HepG2 (cell line): ENCODE results near the gene SGPL1. TPM values are rescaled to one million over a fixed set of nuclear protein-coding genes. Genes with fewer than 3 reads are reported as not detected.

ENCODE experiments used
- ATAC-seq: fragments of 200-7000 bp; cut with Tn5 transposase; 3 replicates; pipeline ENCODE4 v1.9.1; 2020; ENCODE audit warnings: mild to moderate bottlenecking, moderate library complexity
- BruUV-seq: library from RNA; stranded (reverse); fragments of 400-500 nt; replicated peaks from 2 replicates; lab custom pipeline; 2021; lab: Mats Ljungman, UMichigan
- CTCF ChIA-PET: fragments of 300-600 bp; formaldehyde crosslinking; extraction: SDS; loops from one replicate; lab custom pipeline; 2021; ENCODE audit warnings: low total read pairs, inconsistent platforms, low intra/inter-chr PET ratio; lab: Yijun Ruan, JAX
- POLR2A ChIA-PET: fragments of 350-600 bp; sonication (Branson Sonifier 250); formaldehyde crosslinking; loops from one replicate; lab custom pipeline; 2020; ENCODE audit warnings: antibody characterized with exemption, inconsistent platforms; lab: Yijun Ruan, JAX
- DNase-seq: peaks from one replicate; pipeline ENCODE4 v3.0.0-alpha.2; 2015; ENCODE audit warnings: low spot score
- FAIRE-seq: peaks from 3 replicates; lab custom pipeline; 2011; peaks lifted over from hg19 to GRCh38; lab: Jason Lieb, UNC
- H2AFZ ChIP-seq: one replicate; pipeline ENCODE4 v1.6.1; 2011; ENCODE audit warnings: low read length, inconsistent platforms
- H3K27ac ChIP-seq: fragments of 300-600 bp; 3 replicates; pipeline ENCODE4 v1.8.0; 2011; ENCODE audit warnings: mixed run types, mild to moderate bottlenecking, mixed read lengths, low read length, inconsistent platforms; ENCODE audit not compliant: insufficient read depth; ENCODE audit errors: extremely low read length
- H3K27me3 ChIP-seq, 2 experiments: fragments of 200-600 bp in 1 of 2; 2 replicates in 1 of 2; 3 replicates in 1 of 2; pipeline versions ENCODE4 v1.6.0 to v1.8.0; 2011; ENCODE audit warnings: low read length in 2 of 2, mild to moderate bottlenecking in 2 of 2, moderate library complexity in 2 of 2, inconsistent platforms in 1 of 2; ENCODE audit not compliant: insufficient read depth in 2 of 2, control insufficient read depth in 1 of 2
- H3K36me3 ChIP-seq, 2 experiments: fragments of 200-600 bp in 1 of 2; replicated peaks in 1 of 2; 2 replicates in 1 of 2; 3 replicates in 1 of 2; pipeline versions ENCODE4 v1.5.1 to v1.8.0; 2011; ENCODE audit warnings: low read length in 2 of 2, inconsistent platforms in 1 of 2; ENCODE audit not compliant: insufficient read depth in 2 of 2, control insufficient read depth in 1 of 2
- H3K4me1 ChIP-seq: 2 replicates; pipeline ENCODE4 v1.5.1; 2012; ENCODE audit warnings: low read length, inconsistent platforms; ENCODE audit not compliant: insufficient read depth
- H3K4me2 ChIP-seq: 2 replicates; pipeline ENCODE4 v1.6.0; 2011; ENCODE audit warnings: low read depth, low read length, inconsistent platforms
- H3K4me3 ChIP-seq, 3 experiments: fragments of 200-600 bp in 1 of 3; sonication (generic), shearing (Covaris generic) in 1 of 3; replicated peaks in 1 of 3; 2 replicates each; pipeline ENCODE4 v1.5.1; 2011 to 2016; ENCODE audit warnings: low read length in 3 of 3, inconsistent platforms in 2 of 3, low read depth in 2 of 3, mild to moderate bottlenecking in 2 of 3, control low read depth in 1 of 3, mixed read lengths in 1 of 3; ENCODE audit not compliant: insufficient read depth in 1 of 3
- H3K79me2 ChIP-seq: one replicate; pipeline ENCODE4 v1.6.1; 2011; ENCODE audit warnings: low read length, inconsistent platforms; ENCODE audit not compliant: insufficient read depth
- H3K9ac ChIP-seq: 2 replicates; pipeline ENCODE4 v1.6.0; 2011; ENCODE audit warnings: mild to moderate bottlenecking, low read depth, low read length, inconsistent platforms; ENCODE audit not compliant: insufficient read depth
- H3K9me3 ChIP-seq: 2 replicates; pipeline ENCODE4 v1.5.1; 2012; ENCODE audit warnings: mild to moderate bottlenecking, low read length
- H4K20me1 ChIP-seq: 2 replicates; pipeline ENCODE4 v1.6.0; 2011; ENCODE audit warnings: inconsistent platforms, mild to moderate bottlenecking, low read length, moderate library complexity; ENCODE audit not compliant: insufficient read depth
- ETV6 ChIP-seq: sonication (generic); formaldehyde crosslinking; conservative IDR thresholded peaks from 2 replicates; pipeline ENCODE4 v1.4.0; 2020; ENCODE audit warnings: missing genetic modification reagents
- MAFF ChIP-seq: IDR thresholded peaks from 2 replicates; pipeline ENCODE4 v1.6.1; 2011; ENCODE audit warnings: low read depth, low read length, improper control_type of control experiment
- MAFK ChIP-seq, 2 experiments: IDR thresholded peaks in 1 of 2; conservative IDR thresholded peaks in 1 of 2; 2 replicates each; pipeline ENCODE4 v1.6.1; 2011; ENCODE audit warnings: improper control_type of control experiment in 2 of 2, low read length in 2 of 2
- NCOR1 ChIP-seq: fragments of 200-600 bp; sonication (generic); IDR thresholded peaks from 2 replicates; pipeline ENCODE4 v1.7.0; 2017; ENCODE audit warnings: antibody characterized with exemption, low read length, borderline replicate concordance
- SIX1 ChIP-seq: sonication (generic); formaldehyde crosslinking; IDR thresholded peaks from 2 replicates; pipeline ENCODE4 v1.4.0; 2020; ENCODE audit warnings: missing genetic modification reagents, borderline replicate concordance
- SKIL ChIP-seq: sonication (generic); formaldehyde crosslinking; IDR thresholded peaks from 2 replicates; pipeline ENCODE4 v1.8.0; 2022; ENCODE audit warnings: missing genetic modification reagents, mild to moderate bottlenecking, moderate library complexity, borderline replicate concordance
- SRY ChIP-seq: sonication (generic); formaldehyde crosslinking; IDR thresholded peaks from 2 replicates; pipeline ENCODE4 v1.8.0; 2022; ENCODE audit warnings: mild to moderate bottlenecking, missing genetic modification reagents
- TGIF2 ChIP-seq: IDR thresholded peaks from 2 replicates; pipeline ENCODE4 v1.6.1; 2016; ENCODE audit warnings: control low read depth, missing compliant biosample characterization
- TP53 ChIP-seq: sonication (generic); formaldehyde crosslinking; conservative IDR thresholded peaks from 2 replicates; pipeline ENCODE4 v1.4.0; 2020; ENCODE audit warnings: missing genetic modification reagents
- ZMYM2 ChIP-seq: sonication (generic); formaldehyde crosslinking; IDR thresholded peaks from 2 replicates; pipeline ENCODE4 v1.8.0; 2022; ENCODE audit warnings: mild to moderate bottlenecking, missing genetic modification reagents
- WGBS: methylation state at CpG from one replicate; pipeline ENCODE4 v1.1.6; 2017; ENCODE audit warnings: low lambda C conversion rate; 5-methylcytosine and 5-hydroxymethylcytosine counted together
- in situ Hi-C: cut with HindIII; loops from 2 replicates; pipeline ENCODE4 v1.10.0; 2017; ENCODE audit warnings: low pct_unique_long_range_greater_than_20kb; ENCODE audit not compliant: extremely low pct_ligation_motif_present
- intact Hi-C: fragments of 100-400 bp; cut with micrococcal nuclease; formaldehyde crosslinking; loops from one replicate; pipeline ENCODE4 v1.10.0; 2022; ENCODE audit not compliant: unreplicated experiment
- polyA plus RNA-seq, 8 experiments: library from polyadenylated mRNA; depleted of rRNA in 3 of 8; stranded (reverse) in 7 of 8; unstranded in 1 of 8; fragments of >200 nt; fragmentation: Illumina TruSeq in 4 of 8; extraction: Trizol in 4 of 8; gene quantifications; 2 replicates each; pipeline versions ENCODE4 v1.2.1 to v1.2.3, GENCODE V29; 2011 to 2016; ENCODE audit warnings: low read depth in 4 of 8, missing spikeins in 1 of 8, mixed read lengths in 1 of 8; ENCODE audit not compliant: insufficient read depth in 1 of 8
- total RNA-seq, 5 experiments: library from RNA; depleted of rRNA; stranded (reverse); fragments of >200 nt; fragmentation: Illumina TruSeq; extraction: Trizol; gene quantifications; 2 replicates each; pipeline ENCODE4 v1.2.3, GENCODE V29; 2016; ENCODE audit warnings: low read depth in 1 of 5
- TF ChIP-seq, protein P1 (sequence below): sonication (generic); formaldehyde crosslinking; IDR thresholded peaks from 2 replicates; pipeline ENCODE4 v1.8.0; 2022; ENCODE audit warnings: mild to moderate bottlenecking, missing genetic modification reagents, borderline replicate concordance
- TF ChIP-seq, protein P2 (sequence below): sonication (generic); formaldehyde crosslinking; IDR thresholded peaks from 2 replicates; pipeline ENCODE4 v1.4.0; 2020; ENCODE audit warnings: low read depth, mild to moderate bottlenecking, missing genetic modification reagents

Gene SGPL1
- total and polyA plus RNA-seq, 2 of the 13 experiments (the other 11 are each of a cell fraction or from before 2014, with no cell fraction given) = 17.6 to 25.0 TPM

DNA sequence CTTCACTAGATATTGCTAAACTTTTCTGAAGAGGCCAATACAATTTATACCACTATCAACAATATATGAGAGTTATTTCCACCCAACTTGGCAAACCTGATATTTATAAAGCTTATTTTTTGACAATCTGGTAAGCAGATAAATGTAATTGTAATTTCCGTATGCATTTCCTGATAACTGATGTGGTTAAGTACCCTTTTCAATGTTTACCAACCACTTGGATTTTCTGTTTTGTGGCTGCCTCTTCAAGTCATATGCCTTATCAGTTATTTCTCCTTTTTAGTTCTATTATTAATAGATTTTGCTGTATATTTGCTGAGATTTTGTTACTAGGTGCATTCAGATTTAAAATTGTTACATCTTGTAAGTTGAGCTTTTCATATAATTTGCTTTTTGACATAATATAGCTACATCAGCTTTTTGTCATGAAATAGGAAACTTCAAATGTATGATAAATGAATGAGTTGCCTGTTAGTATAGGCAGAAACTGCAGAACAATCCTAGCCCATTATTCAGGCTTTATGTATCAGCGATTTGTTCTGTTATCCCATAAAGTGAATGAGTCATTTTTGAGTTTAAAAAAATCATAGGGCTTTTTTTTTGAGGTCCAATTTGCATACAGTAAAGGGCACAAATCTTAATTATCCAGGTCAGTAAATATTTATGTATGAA is 11.5 kb downstream of the SGPL1 start:
- intact Hi-C loops (no loop called here), in situ Hi-C loops (no loop called here)
- Histone ChIP-seq H3K27me3 (no peaks in the 10 kb centered on the region), H3K36me3 (peaks cover 0 to 16% of the 10 kb centered on the region in 2 experiments; a peak in 4 of 5 replicates), H3K4me3 (no peak overlapping the region), H3K4me2 (no peak overlapping the region), H3K27ac (no peak overlapping the region), H3K9ac (no peak overlapping the region), H3K4me1 (peaks cover 31% of the 10 kb centered on the region), H3K79me2 (peaks cover 5% of the 10 kb centered on the region), H3K9me3 (no peaks in the 10 kb centered on the region), H2AFZ (no peak overlapping the region), H4K20me1 (no peaks in the 10 kb centered on the region)
- no peak for ATAC-seq
- no peak for FAIRE-seq
- ChIA-PET POLR2A (no interaction called here), CTCF (no interaction called here)
- TF ChIP-seq MAFK (conservative IDR thresholded peaks at IDR 0.05 in 1 of 2, IDR thresholded peaks at IDR 0.05 in 1 of 2; ENCODE audit: low read length in 2 of 2) (peak in 1 of 2 experiments; percentile 48; a peak in 2 of 4 replicates), MAFF (peak; percentile 39; the same call in 1 of the 2 replicates)
- TF ChIP-seq, protein P1, sequence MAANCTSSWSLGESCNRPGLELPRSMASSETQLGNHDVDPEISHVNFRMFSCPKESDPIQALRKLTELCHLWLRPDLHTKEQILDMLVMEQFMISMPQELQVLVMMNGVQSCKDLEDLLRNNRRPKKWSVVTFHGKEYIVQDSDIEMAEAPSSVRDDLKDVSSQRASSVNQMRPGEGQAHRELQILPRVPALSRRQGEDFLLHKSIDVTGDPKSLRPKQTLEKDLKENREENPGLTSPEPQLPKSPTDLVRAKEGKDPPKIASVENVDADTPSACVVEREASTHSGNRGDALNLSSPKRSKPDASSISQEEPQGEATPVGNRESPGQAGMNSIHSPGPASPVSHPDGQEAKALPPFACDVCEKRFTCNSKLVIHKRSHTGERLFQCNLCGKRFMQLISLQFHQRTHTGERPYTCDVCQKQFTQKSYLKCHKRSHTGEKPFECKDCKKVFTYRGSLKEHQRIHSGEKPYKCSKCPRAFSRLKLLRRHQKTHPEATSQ (CRISPR knock-in tag) = no peak
- WGBS = 99% methylated on average over 2 of the region's 2 CpGs
- BruUV-seq = no TSS peak
- DNase-seq = no peak

DNA sequence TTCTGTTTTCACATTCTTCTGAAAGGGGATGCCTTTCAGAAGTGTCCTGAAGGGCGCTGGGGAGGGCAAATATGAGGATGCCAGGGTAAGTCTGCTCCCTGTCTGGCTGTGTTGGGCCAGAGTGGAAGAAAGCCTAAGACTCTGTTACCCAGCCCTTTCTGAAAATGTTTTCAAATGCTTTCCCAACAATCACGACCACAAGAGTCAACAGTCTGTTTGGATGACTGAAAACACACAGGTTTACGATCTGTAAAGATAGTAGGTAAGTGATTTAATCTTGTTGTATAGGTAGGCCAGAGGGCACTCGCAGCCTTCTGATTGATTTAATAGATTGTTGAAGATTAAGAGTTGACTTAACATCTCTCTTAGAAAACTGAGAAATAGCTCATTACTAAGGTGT is 13.2 kb downstream of the SGPL1 start:
- DNase-seq = no peak
- Histone ChIP-seq H3K4me2 (no peak overlapping the region), H3K4me3 (no peak overlapping the region), H3K4me1 (peaks cover 35% of the 10 kb centered on the region), H4K20me1 (no peaks in the 10 kb centered on the region), H3K27me3 (no peaks in the 10 kb centered on the region), H2AFZ (no peak overlapping the region), H3K9me3 (no peaks in the 10 kb centered on the region), H3K9ac (no peak overlapping the region), H3K36me3 (peaks cover 0 to 12% of the 10 kb centered on the region in 2 experiments; a peak in 4 of 5 replicates), H3K79me2 (peaks cover 12% of the 10 kb centered on the region), H3K27ac (peak overlapping the region; percentile 34)
- FAIRE-seq = no peak
- in situ Hi-C loops = no loop called here
- POLR2A ChIA-PET = no interaction called here
- CTCF ChIA-PET = no interaction called here
- 57% methylated on average over 4 of the region's 4 CpGs for WGBS
- peak; percentile 38; the same call in 1 of the 3 replicates for ATAC-seq
- intact Hi-C loops = no loop called here
- BruUV-seq = no TSS peak
- TF ChIP-seq SKIL (CRISPR knock-in tag) (no peak), NCOR1 (no peak), SRY (CRISPR knock-in tag) (no peak), TP53 (CRISPR knock-in tag) (no peak), ETV6 (no peak), TGIF2 (CRISPR knock-in tag) (no peak), ZMYM2 (no peak), SIX1 (CRISPR knock-in tag) (no peak)
- TF ChIP-seq, protein P2, sequence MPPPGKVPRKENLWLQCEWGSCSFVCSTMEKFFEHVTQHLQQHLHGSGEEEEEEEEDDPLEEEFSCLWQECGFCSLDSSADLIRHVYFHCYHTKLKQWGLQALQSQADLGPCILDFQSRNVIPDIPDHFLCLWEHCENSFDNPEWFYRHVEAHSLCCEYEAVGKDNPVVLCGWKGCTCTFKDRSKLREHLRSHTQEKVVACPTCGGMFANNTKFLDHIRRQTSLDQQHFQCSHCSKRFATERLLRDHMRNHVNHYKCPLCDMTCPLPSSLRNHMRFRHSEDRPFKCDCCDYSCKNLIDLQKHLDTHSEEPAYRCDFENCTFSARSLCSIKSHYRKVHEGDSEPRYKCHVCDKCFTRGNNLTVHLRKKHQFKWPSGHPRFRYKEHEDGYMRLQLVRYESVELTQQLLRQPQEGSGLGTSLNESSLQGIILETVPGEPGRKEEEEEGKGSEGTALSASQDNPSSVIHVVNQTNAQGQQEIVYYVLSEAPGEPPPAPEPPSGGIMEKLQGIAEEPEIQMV = no peak
